Ureter (tissue), 1 donor: ENCODE results near the gene RHO. TPM values are rescaled to one million over a fixed set of nuclear protein-coding genes. Genes with fewer than 3 reads are reported as not detected.
A peak's percentile ranks its signal among the peaks of the same experiment; 100 is the strongest.
"Not testable (repeated sequence)": the region's sequence is repeated elsewhere in the genome, so short reads cannot be mapped to it uniquely, and the experiment has no call there.

Experiments used
- DNase-seq: peaks from one replicate; pipeline ENCODE4 v3.0.0-alpha.2; 2020; ENCODE audit warnings: low spot score
- total RNA-seq: library from RNA; stranded (reverse); gene quantifications from one replicate; pipeline ENCODE4 v1.2.4, GENCODE V29; 2023
- donor health status: DM: yes; HTN: yes; CAD: no.

The RHO gene
- total RNA-seq, result not detected

GRCh38 chr3:129528589-129529100 lies at the start of gene RHO:
RHO (plus strand) TSS chr3:129528639; CDS start chr3:129528734, 95 bp downstream.
- DNase-seq, result no peak

DNA sequence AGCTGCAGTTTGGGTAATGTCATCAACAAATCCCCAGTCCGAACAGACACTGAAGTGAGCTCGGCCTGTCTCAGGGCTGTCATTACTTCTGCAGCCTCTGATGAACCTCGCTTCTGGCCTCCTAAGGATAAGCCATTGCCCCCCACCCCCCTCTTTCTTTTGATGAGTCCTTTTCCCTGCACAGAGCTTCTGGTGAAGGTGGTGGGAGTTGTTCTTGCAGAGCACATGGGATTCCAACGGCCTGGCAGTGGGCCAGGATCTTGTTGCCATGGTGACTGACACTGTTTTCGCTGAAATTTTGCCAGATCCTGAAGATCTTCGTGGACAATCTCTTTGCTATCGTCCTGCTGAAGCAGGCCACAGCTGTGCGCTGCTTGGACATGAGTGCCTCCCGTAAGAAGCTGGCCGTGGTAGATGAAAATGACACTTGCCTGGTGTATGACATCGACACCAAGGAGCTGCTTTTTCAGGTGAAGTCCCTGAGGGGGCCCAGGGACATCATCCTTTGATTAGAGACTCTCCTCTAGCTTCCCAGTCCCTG lies 47.1 kb upstream of the RHO start:
- not testable (repeated sequence) for DNase-seq

- DNase-seq, result no peak
Observed at GRCh38 chr3:129481766-129482332, 46.6 kb upstream of the RHO start.

DNA sequence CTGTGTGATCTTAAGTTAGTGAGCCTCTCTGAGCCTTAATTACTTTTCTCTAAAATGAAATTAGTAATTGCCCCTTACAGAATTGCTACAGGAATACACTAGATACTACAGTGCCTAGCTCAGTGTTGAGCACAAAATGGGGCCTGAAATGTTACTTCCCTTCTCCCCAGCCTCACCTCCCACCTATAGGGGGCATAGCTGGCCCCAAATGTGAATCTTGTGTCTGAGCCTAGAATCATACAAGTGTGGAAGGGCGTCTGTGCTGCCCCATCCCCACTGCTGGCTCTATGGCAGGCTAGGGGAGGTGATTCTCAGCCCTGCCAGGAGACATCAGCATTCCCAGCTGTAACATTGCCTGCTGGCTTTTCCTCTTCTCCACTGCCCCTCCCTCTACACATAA lies 45.7 kb upstream of the RHO start:
- no peak for DNase-seq

DNA sequence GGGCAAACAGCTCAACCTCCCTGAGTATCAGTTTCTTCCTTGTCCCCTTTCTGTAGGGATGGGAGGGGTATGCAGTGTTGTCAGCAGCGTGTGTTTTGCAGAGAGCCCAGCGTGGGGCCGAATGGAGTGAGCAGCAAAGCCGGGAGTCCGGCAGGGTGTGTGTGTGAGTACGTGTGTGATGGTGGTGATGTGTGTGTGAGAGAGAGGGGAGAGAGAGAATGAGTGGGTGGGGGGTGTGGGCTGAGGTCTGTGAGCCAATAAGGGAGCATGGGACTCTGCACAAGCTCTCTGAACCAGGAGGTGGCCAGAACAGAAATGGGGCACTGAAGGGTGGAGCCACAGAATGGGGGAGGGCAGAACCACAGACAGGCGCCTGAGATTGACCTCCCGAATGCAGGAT lies 44.6 kb upstream of the RHO start:
- DNase-seq, result no peak

GRCh38 chr3:129485146-129485545 lies 43.3 kb upstream of the RHO start:
- not testable (repeated sequence) for DNase-seq

- DNase-seq, result peak; percentile 74
Observed at GRCh38 chr3:129485721-129486663, 42.4 kb upstream of the RHO start.

- DNase-seq, result no peak
Observed at GRCh38 chr3:129486664-129487035, 41.8 kb upstream of the RHO start.

DNA sequence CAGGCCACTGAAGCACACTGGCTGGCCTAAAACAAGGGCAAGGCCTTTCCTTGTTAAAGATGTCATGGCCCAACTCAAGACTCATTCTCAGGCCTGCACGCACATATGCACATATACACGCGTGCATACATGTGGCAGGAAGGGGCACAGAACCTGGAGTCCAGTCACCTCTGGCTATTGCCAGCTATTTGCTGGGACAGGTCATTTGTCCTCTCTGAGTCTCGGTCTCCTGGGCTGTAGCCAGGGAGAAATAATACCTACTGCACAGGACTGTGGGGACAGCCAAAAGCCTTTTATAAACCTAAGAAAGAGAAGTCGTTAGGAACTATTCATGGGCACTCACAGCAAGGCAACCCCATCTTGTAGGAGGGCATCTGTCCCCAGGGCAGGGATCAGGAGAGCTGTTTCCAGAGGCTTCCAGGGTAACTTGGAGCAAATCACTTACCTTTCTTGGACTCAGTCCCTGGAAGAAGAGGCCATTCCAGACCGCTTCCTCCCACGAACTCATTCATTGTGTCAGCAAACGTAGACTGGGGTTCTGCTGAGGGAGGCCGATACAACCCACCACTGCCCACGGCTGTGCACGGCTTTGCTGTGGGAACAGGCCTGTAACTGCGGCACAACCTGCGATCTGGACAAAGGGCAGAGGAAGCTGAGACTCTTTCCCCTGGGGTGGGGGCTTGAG lies 41.1 kb upstream of the RHO start:
- no peak for DNase-seq

DNA sequence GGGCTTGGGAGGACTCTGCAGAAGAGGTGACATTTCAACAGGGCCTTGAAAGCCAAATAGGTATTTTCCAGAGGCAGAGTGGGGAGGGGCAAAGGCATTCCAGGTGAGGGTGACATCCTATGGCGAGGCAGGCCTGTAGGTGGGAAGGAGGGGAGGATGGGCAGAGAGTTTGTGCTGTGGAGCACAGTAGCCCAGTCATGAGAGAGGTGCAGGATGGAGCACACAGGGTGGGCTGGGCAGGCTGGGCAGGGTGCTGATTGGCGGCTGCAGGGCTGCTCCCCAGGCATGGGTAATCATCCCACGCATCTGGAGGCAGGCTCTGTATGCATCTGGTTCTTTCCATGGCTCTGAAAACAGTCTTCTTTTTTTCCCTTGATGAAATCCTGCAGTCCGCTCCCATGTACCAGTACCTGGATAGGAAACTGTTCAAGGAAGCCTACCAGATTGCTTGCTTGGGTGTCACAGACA lies 40.5 kb upstream of the RHO start:
- DNase-seq, result not testable (repeated sequence)

DNA sequence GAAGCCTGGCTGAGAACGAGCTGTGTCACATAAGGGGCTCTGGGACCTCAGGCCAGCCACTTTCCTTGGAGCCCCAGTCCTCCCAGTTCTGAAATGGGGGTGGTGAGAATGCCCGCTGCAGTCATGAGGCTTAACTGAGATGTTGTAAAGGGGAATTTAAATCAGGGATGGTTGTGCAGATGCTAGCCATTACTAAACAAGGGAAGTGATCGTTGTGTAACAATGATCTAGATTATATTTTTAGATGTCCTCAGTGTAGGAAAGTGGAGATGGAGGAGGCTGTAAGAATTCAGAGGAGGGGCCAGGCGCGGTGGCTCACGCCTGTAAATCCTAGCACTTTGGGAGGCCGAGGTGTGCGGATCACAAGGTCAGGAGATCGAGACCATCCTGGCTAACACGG lies 39.2 kb upstream of the RHO start:
- DNase-seq, result not testable (repeated sequence)

DNA sequence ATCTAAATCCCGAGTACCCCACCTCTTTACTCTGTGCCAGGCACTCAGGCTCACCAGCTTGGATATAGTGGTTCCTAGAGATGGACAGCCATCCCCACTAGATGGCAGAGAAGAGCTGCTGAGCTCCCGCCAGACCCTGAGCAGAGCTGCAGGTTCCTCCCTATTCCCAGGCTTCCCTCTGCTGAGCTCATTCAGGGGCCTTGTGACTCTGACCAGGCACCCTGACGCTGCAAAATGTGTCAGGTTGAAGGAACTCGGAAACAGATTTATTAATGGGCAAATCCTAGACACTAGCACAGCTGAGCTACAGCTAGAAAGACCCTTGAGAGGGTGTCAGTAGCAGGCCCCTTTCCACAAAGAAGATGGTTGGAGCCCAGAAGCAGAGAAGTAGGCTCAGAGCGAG lies 38.2 kb upstream of the RHO start:
- peak; percentile 87 for DNase-seq

- not testable (repeated sequence) for DNase-seq
Observed at GRCh38 chr3:129491077-129491476, 37.4 kb upstream of the RHO start.

GRCh38 chr3:129491794-129492193 lies 36.6 kb upstream of the RHO start:
- no peak for DNase-seq

DNA sequence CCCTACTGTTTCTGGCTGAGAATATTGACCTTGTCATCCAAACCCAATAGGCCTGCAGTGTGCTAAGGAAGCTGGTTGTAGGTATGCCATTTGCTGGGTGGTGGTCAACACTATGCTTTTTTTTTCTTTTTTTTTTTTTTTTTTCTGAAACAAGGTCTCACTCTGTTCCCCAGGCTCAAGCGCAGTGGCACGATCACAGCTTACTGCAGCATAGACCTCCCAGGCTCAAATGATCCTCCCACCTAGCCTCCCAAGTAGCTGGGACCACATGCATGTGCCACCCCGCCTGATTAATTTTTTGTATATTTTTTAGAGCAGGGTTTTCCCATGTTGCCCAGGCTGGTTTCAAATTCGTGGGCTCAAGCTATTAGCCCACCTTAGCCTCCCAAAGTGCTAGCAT lies 35.7 kb upstream of the RHO start:
- DNase-seq, result no peak

GRCh38 chr3:129493206-129493605 lies 35.2 kb upstream of the RHO start:
- DNase-seq, result no peak

- DNase-seq, result not testable (repeated sequence)
Observed at GRCh38 chr3:129494499-129494898, 33.9 kb upstream of the RHO start.

DNA sequence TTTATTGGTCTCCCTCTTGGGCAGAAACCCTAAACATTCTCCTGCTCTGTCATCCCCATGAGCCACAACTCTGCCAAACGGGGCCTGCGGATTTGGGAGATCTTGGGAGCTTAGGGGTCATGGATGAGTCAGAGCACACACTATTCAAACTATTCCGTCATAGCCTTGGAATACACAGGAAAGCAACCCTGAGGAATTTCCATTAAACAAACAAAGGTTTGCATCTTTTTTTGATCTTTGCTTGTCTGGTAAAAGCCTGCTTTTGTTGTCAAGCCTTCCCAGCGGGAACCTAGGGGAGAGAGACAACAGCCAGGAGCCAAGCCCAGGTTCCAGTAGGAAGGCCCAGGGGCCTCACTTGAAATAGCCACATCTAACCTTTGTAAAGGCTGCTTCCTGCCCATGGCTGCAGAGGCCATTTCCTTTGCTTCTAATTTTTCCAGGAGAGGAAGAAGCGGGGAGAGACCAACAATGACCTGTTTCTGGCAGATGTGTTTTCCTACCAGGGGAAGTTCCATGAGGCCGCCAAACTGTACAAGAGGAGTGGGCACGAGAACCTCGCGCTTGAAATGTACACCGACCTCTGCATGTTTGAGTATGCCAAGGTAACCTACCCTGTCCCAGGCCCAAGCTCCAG lies 33.3 kb upstream of the RHO start:
- not testable (repeated sequence) for DNase-seq

GRCh38 chr3:129497876-129498275 lies 30.6 kb upstream of the RHO start:
- DNase-seq, result not testable (repeated sequence)

GRCh38 chr3:129498603-129499488 lies 29.6 kb upstream of the RHO start:
- DNase-seq, result not testable (repeated sequence)
